Measurements from ENCODE around the gene MAZ.

MAZ gene

GRCh38 chr16:29848420-29849297, 42.3 kb downstream of the MAZ start:
- DNase-seq: peak; percentile 81
- TF ChIP-seq CTCF (IDR thresholded peaks at IDR 0.05; ENCODE audit: low read depth, low read length): peak; percentile 87
- Histone ChIP-seq H3K9me3 (no peaks in the 10 kb centered on the region), H3K36me3 (no peaks in the 10 kb centered on the region), H3K27me3 (no peaks in the 10 kb centered on the region), H3K4me3 (ENCODE audit: low read depth, low read length) (no peak overlapping the region), H3K4me1 (no peaks in the 10 kb centered on the region)

GRCh38 chr16:29849505-29849904, 43.2 kb downstream of the MAZ start:
- H3K4me1 ChIP-seq: no peaks in the 10 kb centered on the region
- TF ChIP-seq CTCF (IDR thresholded peaks at IDR 0.05; ENCODE audit: low read depth, low read length): no peak
- H3K27me3 ChIP-seq: no peaks in the 10 kb centered on the region
- H3K4me3 ChIP-seq (ENCODE audit: low read depth, low read length): no peak overlapping the region
- H3K9me3 ChIP-seq: no peaks in the 10 kb centered on the region
- no peak for DNase-seq
- H3K36me3 ChIP-seq: no peaks in the 10 kb centered on the region

- no peak for TF ChIP-seq CTCF (IDR thresholded peaks at IDR 0.05; ENCODE audit: low read depth, low read length)
- no peaks in the 10 kb centered on the region for H3K27me3 ChIP-seq
- H3K36me3 ChIP-seq: no peaks in the 10 kb centered on the region
- no peak overlapping the region for H3K4me3 ChIP-seq (ENCODE audit: low read depth, low read length)
- H3K4me1 ChIP-seq: 0 out of 2 replicates have a peak, but pooled peaks cover 2% of the 10 kb centered on the region
- no peak for DNase-seq
- no peaks in the 10 kb centered on the region for H3K9me3 ChIP-seq
Measured at GRCh38 chr16:29850998-29851397, 44.7 kb downstream of the MAZ start.

- Histone ChIP-seq H3K9me3 (no peaks in the 10 kb centered on the region), H3K4me1 (peaks cover 8% of the 10 kb centered on the region; the same call in 1 of the 2 replicates), H3K36me3 (no peaks in the 10 kb centered on the region), H3K27me3 (no peaks in the 10 kb centered on the region), H3K4me3 (ENCODE audit: low read depth, low read length) (no peak overlapping the region)
- no peak for TF ChIP-seq CTCF (IDR thresholded peaks at IDR 0.05; ENCODE audit: low read depth, low read length)
- DNase-seq: no peak
Measured at GRCh38 chr16:29852654-29853053, 46.3 kb downstream of the MAZ start.

- no peak for TF ChIP-seq CTCF (IDR thresholded peaks at IDR 0.05; ENCODE audit: low read depth, low read length)
- peaks cover 11% of the 10 kb centered on the region for H3K36me3 ChIP-seq
- no peaks in the 10 kb centered on the region for H3K27me3 ChIP-seq
- no peak for DNase-seq
- H3K4me3 ChIP-seq (ENCODE audit: low read depth, low read length): no peak overlapping the region
- H3K9me3 ChIP-seq: no peaks in the 10 kb centered on the region
- peaks cover 8% of the 10 kb centered on the region; the same call in 1 of the 2 replicates for H3K4me1 ChIP-seq
Measured at GRCh38 chr16:29854520-29855100, 48.3 kb downstream of the MAZ start.
